Measurements from ENCODE around the gene PCTP.

PCTP gene

GRCh38 chr17:55750750-55751657 lies at the start of gene PCTP:
Gene PCTP, plus strand, starts transcription at chr17:55751051. Its CDS starts 53 bp downstream, at chr17:55751104.
- peak within 1 kb of the TSS; percentile 72 for H3K27ac Mint-ChIP-seq
- H3K4me3 Mint-ChIP-seq, result peak within 1 kb of the TSS; percentile 76
- CTCF ChIA-PET, result interaction anchor here (1.2 to 2.2 kb wide), 3 partner anchors 9 to 310 kb away, joined by 3 to 10 read pairs (median 4); no protein-coding TSS in a partner anchor
- peaks cover 16% of the 10 kb centered on the region for H3K4me1 Mint-ChIP-seq
- peak; percentile 93 for DNase-seq
- H3K9me3 Mint-ChIP-seq, result no peaks in the 10 kb centered on the region
- H3K27me3 Mint-ChIP-seq, result peaks cover 15% of the 10 kb centered on the region
- H3K36me3 Mint-ChIP-seq, result no peaks in the 10 kb centered on the region

DNA sequence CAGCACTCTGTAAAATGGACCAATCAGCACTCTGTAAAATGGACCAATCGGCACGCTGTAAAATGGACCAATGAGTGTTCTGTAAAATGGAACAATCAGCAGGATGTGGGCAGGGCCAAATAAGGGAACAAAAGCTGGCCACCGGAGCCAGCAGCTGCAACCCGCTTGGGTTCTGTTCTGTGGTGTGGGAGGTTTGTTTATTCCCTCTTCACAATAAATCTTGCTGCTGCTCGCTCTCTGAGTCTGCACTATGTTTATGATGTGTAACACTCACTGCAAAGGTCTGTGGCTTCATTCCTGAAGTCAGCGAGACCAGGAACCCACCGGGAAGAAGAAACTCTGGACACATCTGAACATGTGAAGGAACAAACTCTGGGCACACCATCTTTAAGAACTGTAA lies 48.7 kb upstream of the PCTP start:
- no peak for DNase-seq
- no peaks in the 10 kb centered on the region for H3K36me3 Mint-ChIP-seq
- H3K4me1 Mint-ChIP-seq, result no peaks in the 10 kb centered on the region
- CTCF ChIA-PET, result interaction anchor here (0.6 kb wide), 1 partner anchor 23 kb away, joined by 3 read pairs; no protein-coding TSS in a partner anchor
- peaks cover 28% of the 10 kb centered on the region for H3K27me3 Mint-ChIP-seq
- H3K27ac Mint-ChIP-seq, result no peak overlapping the region
- H3K9me3 Mint-ChIP-seq, result peaks cover 5% of the 10 kb centered on the region
- no peak overlapping the region for H3K4me3 Mint-ChIP-seq

GRCh38 chr17:55704401-55704800 lies 46.5 kb upstream of the PCTP start:
- CTCF ChIA-PET, result interaction anchor here (0.6 kb wide), 2 partner anchors 19 to 67 kb away, joined by 3 read pairs; no protein-coding TSS in a partner anchor
- no peak overlapping the region for H3K4me3 Mint-ChIP-seq

GRCh38 chr17:55705847-55706246 lies 45.0 kb upstream of the PCTP start:
- Mint-ChIP-seq H3K27me3 (peaks cover 28% of the 10 kb centered on the region), H3K27ac (no peak overlapping the region), H3K9me3 (peaks cover 5% of the 10 kb centered on the region), H3K4me3 (no peak overlapping the region), H3K36me3 (no peaks in the 10 kb centered on the region), H3K4me1 (no peaks in the 10 kb centered on the region)
- CTCF ChIA-PET, result no interaction called here
- DNase-seq, result no peak

More at GRCh38 chr17:55704401-55704800, 46.5 kb upstream of the PCTP start:
- H3K27me3 Mint-ChIP-seq, result peaks cover 31% of the 10 kb centered on the region
- no peak overlapping the region for H3K27ac Mint-ChIP-seq
- H3K4me1 Mint-ChIP-seq, result no peaks in the 10 kb centered on the region
- no peak for DNase-seq
- no peaks in the 10 kb centered on the region for H3K36me3 Mint-ChIP-seq
- H3K9me3 Mint-ChIP-seq, result peaks cover 5% of the 10 kb centered on the region

- DNase-seq, result no peak
- no peak overlapping the region for H3K27ac Mint-ChIP-seq
- no peaks in the 10 kb centered on the region for H3K4me1 Mint-ChIP-seq
- H3K27me3 Mint-ChIP-seq, result peaks cover 23% of the 10 kb centered on the region
- no peaks in the 10 kb centered on the region for H3K36me3 Mint-ChIP-seq
- CTCF ChIA-PET, result interaction anchor here (1.4 kb wide), 1 partner anchor 10 kb away, joined by 7 read pairs; no protein-coding TSS in a partner anchor
- peaks cover 3% of the 10 kb centered on the region for H3K9me3 Mint-ChIP-seq
- no peak overlapping the region for H3K4me3 Mint-ChIP-seq
Observed at GRCh38 chr17:55706808-55707773, 43.8 kb upstream of the PCTP start.

- no peak for DNase-seq
- no peaks in the 10 kb centered on the region for H3K9me3 Mint-ChIP-seq
- peaks cover 20% of the 10 kb centered on the region for H3K27me3 Mint-ChIP-seq
- H3K4me1 Mint-ChIP-seq, result no peaks in the 10 kb centered on the region
- H3K36me3 Mint-ChIP-seq, result no peaks in the 10 kb centered on the region
- no peak overlapping the region for H3K4me3 Mint-ChIP-seq
- no peak overlapping the region for H3K27ac Mint-ChIP-seq
- CTCF ChIA-PET, result no interaction called here
Observed at GRCh38 chr17:55708175-55708974, 42.5 kb upstream of the PCTP start.

DNA sequence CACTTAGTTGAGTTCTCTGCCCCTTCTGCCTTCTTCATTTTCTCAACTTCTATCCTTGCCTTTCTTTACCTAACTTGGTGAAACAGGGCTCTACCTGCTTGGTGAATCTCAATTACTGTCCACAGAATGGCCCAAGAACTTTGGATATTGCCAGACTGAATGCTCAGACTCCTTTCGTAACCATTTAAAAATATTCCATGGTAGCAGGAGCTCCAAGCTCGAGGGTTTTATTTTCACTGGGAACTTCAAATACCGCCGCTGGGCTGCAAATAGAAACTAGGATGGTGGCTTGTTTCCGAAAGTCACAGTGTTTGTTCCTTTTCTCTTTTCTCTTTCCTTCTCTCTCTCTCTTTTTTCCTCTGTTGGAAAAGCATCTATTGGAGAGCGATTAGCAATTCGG lies 41.4 kb upstream of the PCTP start:
- CTCF ChIA-PET, result interaction anchor here (1.2 to 1.6 kb wide), 2 partner anchors 9 to 183 kb away, joined by 3 to 4 read pairs; no protein-coding TSS in a partner anchor
- H3K4me3 Mint-ChIP-seq, result no peak overlapping the region
- H3K27ac Mint-ChIP-seq, result no peak overlapping the region
- no peaks in the 10 kb centered on the region for H3K9me3 Mint-ChIP-seq
- H3K36me3 Mint-ChIP-seq, result no peaks in the 10 kb centered on the region
- peaks cover 13% of the 10 kb centered on the region for H3K27me3 Mint-ChIP-seq
- DNase-seq, result no peak
- no peaks in the 10 kb centered on the region for H3K4me1 Mint-ChIP-seq

- no peak overlapping the region for H3K27ac Mint-ChIP-seq
- no peaks in the 10 kb centered on the region for H3K36me3 Mint-ChIP-seq
- no peaks in the 10 kb centered on the region for H3K4me1 Mint-ChIP-seq
- no peaks in the 10 kb centered on the region for H3K9me3 Mint-ChIP-seq
- DNase-seq, result no peak
- CTCF ChIA-PET, result interaction anchor here (1.2 to 1.6 kb wide), 2 partner anchors 8 to 184 kb away, joined by 3 to 4 read pairs; no protein-coding TSS in a partner anchor
- peaks cover 13% of the 10 kb centered on the region for H3K27me3 Mint-ChIP-seq
- H3K4me3 Mint-ChIP-seq, result no peak overlapping the region
Observed at GRCh38 chr17:55709984-55710383, 40.9 kb upstream of the PCTP start.

GRCh38 chr17:55710410-55710809 lies 40.4 kb upstream of the PCTP start:
- no peak overlapping the region for H3K4me3 Mint-ChIP-seq
- no peaks in the 10 kb centered on the region for H3K9me3 Mint-ChIP-seq
- CTCF ChIA-PET, result interaction anchor here (1.2 to 1.6 kb wide), 2 partner anchors 8 to 184 kb away, joined by 3 to 4 read pairs; no protein-coding TSS in a partner anchor
- no peaks in the 10 kb centered on the region for H3K36me3 Mint-ChIP-seq
- peaks cover 13% of the 10 kb centered on the region for H3K27me3 Mint-ChIP-seq
- H3K27ac Mint-ChIP-seq, result no peak overlapping the region
- no peaks in the 10 kb centered on the region for H3K4me1 Mint-ChIP-seq
- no peak for DNase-seq

DNA sequence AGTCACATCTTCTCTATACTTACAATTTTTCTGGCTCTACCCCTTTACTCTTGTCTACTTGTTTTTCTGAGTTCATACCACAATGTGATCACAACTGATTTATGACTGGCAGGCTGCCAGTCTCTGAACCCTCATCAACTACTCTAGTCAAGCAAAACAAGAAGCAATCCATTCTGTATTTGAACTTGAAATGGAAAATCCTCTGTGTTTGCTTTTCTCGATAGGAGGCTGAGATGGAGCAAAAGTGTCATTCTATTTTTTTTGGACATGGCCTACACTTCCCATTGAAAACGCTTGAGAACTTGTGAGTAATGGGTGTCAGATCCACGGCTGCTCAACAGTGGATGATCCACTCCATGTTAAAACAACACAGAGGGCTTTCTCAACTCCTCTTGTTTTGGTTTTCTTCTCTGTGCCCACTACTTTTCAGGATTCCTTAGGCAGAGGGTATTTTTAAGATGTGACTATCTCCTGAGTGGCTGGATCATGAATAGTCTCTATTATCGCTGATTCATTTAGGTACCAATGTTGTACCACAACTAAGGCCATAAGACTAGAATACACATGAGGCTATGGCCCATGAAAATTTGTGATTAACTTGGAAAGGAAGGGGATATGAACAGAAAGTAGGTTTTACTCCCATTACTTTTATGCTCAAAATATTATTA lies 39.9 kb upstream of the PCTP start:
- CTCF ChIA-PET, result interaction anchor here (1.6 kb wide), 1 partner anchor 7 kb away, joined by 4 read pairs; no protein-coding TSS in a partner anchor
- Mint-ChIP-seq H3K36me3 (no peaks in the 10 kb centered on the region), H3K27ac (no peak overlapping the region), H3K4me3 (no peak overlapping the region), H3K27me3 (peaks cover 10% of the 10 kb centered on the region), H3K9me3 (no peaks in the 10 kb centered on the region), H3K4me1 (no peaks in the 10 kb centered on the region)
- no peak for DNase-seq

DNA sequence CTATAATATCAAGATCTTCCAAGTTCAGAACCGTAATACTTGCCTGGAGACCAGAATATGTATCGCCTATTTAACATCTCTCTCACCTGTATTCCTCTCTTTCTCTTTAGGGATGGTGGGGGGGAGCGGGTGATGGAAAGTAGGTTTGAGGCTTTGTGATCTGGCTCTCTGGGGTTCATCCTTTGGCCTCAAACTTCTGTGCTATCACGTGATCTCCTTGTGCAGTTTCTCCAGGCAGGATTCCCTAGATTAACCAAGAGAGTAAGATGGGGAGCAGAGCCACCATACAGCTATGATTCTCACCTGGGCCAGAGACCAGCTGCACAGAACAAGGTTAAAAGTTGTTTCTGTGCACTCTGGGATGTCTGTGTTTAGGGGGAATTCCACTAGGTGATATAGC lies 33.4 kb upstream of the PCTP start:
- no peak overlapping the region for H3K27ac Mint-ChIP-seq
- CTCF ChIA-PET, result interaction anchor here (0.9 to 2.6 kb wide), 9 partner anchors 10 to 724 kb away, joined by 3 to 36 read pairs (median 3); no protein-coding TSS in a partner anchor
- no peaks in the 10 kb centered on the region for H3K4me1 Mint-ChIP-seq
- H3K27me3 Mint-ChIP-seq, result peaks cover 18% of the 10 kb centered on the region
- no peaks in the 10 kb centered on the region for H3K9me3 Mint-ChIP-seq
- H3K36me3 Mint-ChIP-seq, result no peaks in the 10 kb centered on the region
- H3K4me3 Mint-ChIP-seq, result no peak overlapping the region
- no peak for DNase-seq

DNA sequence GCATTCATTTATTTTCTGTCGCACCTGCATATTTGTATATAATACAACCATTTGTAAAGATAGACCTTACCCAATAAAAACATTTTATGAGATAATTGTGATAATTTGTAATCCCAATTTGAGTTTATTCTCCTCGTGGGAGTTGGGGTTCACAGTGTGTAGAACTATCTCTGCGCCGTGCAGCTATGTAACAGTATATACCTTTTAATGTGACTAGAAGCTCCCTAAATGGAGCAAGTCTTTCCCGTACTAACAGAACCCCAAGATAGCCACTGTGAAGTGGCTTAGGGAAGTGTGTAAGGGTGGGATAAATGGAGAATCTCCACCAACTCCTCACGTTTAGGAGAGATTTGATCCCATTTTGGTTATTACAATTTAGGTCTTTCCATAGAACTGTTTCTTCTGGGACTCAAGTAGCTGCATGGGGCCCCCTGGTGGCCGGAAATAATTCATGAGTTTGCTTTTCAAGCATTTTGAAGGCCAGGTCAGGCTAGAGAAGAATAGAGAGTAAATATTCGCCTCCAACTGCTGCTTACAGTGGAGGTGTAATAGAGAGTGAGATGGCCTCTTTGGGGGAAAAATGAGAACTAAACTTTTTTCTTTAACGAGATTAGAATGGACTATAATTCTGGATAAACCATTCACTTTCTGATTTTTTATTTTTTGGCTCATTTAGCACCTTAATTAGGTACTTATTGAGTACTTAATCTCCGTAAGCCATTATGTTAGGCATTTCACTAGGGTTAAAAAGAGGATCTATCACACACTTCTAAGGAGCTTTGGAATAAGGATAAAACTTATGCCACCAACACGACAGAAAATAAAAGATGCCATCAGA lies 32.7 kb upstream of the PCTP start:
- Mint-ChIP-seq H3K27me3 (peaks cover 25% of the 10 kb centered on the region), H3K4me1 (no peaks in the 10 kb centered on the region), H3K36me3 (no peaks in the 10 kb centered on the region), H3K27ac (no peak overlapping the region), H3K9me3 (no peaks in the 10 kb centered on the region), H3K4me3 (no peak overlapping the region)
- peak; percentile 75 for DNase-seq
- CTCF ChIA-PET, result interaction anchor here (0.6 to 2.6 kb wide), 12 partner anchors 8 to 725 kb away, joined by 3 to 36 read pairs (median 4); no protein-coding TSS in a partner anchor

Data from activated naive CD4-positive, alpha-beta T cell treated with anti-CD3 and anti-CD28 coated beads, Interleukin-2, amount 10 ng/mL, durations not matched to agents 7 days and 5 days (primary cell).